Stimulated activated CD4-positive, alpha-beta T cell treated with anti-CD3 and anti-CD28 coated beads, Interleukin-1b, Interleukin-23, amount 100 ng/mL, for 24 hours (primary cell): Measurements from ENCODE around the gene NAPA.
"Not testable (repeated sequence)": the region's sequence is repeated elsewhere in the genome, so short reads cannot be mapped to it uniquely, and the experiment has no call there.

Source experiments
- DNase-seq, 4 experiments: peaks; one replicate each; pipeline ENCODE4 v3.0.0-alpha.2; 2020; ENCODE audit warnings: low read depth in 4 of 4, low spot score in 1 of 4

NAPA gene

GRCh38 chr19:47487551-47488515, 27.0 kb downstream of the NAPA start:
- no peak for DNase-seq

GRCh38 chr19:47486900-47487299, 28.0 kb downstream of the NAPA start:
- DNase-seq: no peak

- DNase-seq: not testable (repeated sequence)
These were observed 28.6 kb downstream of the NAPA start for GRCh38 chr19:47486220-47486619.

- no peak for DNase-seq
These were observed 29.7 kb downstream of the NAPA start for GRCh38 chr19:47485210-47485609.

- peak; percentile 80 to 86 (median 84) for DNase-seq
These were observed 30.8 kb downstream of the NAPA start, which contains the start of gene KPTN for GRCh38 chr19:47483800-47484690. KPTN (minus strand) TSS chr19:47484219; CDS start chr19:47484160, 59 bp downstream.

- no peak for DNase-seq
These were observed 31.7 kb downstream of the NAPA start for GRCh38 chr19:47483200-47483599.

GRCh38 chr19:47481460-47482052, 33.3 kb downstream of the NAPA start:
- DNase-seq: no peak

- no peak for DNase-seq
These were observed 34.2 kb downstream of the NAPA start for GRCh38 chr19:47480658-47481057.

GRCh38 chr19:47479701-47480503, 35.0 kb downstream of the NAPA start:
- no peak for DNase-seq

- DNase-seq: no peak
These were observed 38.4 kb downstream of the NAPA start for GRCh38 chr19:47476438-47476972.

- DNase-seq: no peak
These were observed 39.4 kb downstream of the NAPA start for GRCh38 chr19:47475465-47475864.

- no peak for DNase-seq
These were observed 41.5 kb downstream of the NAPA start for GRCh38 chr19:47473336-47473735.

- peak in 3 of 4 experiments; percentile 25 to 40 (median 36) for DNase-seq
These were observed 43.0 kb downstream of the NAPA start, which contains the start of gene SLC8A2 for GRCh38 chr19:47471733-47472457. SLC8A2 (minus strand) TSS chr19:47471893; CDS start chr19:47466403, 5,490 bp downstream.

- no peak for DNase-seq
These were observed 43.5 kb downstream of the NAPA start for GRCh38 chr19:47471381-47471732.

GRCh38 chr19:47470447-47471195, 44.2 kb downstream of the NAPA start:
- DNase-seq: no peak

GRCh38 chr19:47469719-47470118, 45.1 kb downstream of the NAPA start:
- DNase-seq: no peak

- no peak for DNase-seq
These were observed 45.5 kb downstream of the NAPA start for GRCh38 chr19:47469363-47469700.

GRCh38 chr19:47467914-47468313, 46.9 kb downstream of the NAPA start:
- DNase-seq: no peak

GRCh38 chr19:47465957-47466356, 48.9 kb downstream of the NAPA start:
- no peak for DNase-seq
